SK-N-MC (cell line): ENCODE results near the gene LRIG1.
A peak's percentile ranks its signal among the peaks of the same experiment; 100 is the strongest.

ENCODE experiments used
- DNase-seq: peaks from one replicate; pipeline ENCODE4 v3.0.0-alpha.2; 2011; ENCODE audit warnings: low read depth, low spot score
- H3K27ac ChIP-seq: fragments of 200-600 bp; sonication (generic); 2 replicates; pipeline ENCODE4 v1.5.1; 2016; ENCODE audit warnings: mixed run types
- H3K36me3 ChIP-seq: fragments of 200-600 bp; sonication (generic); 2 replicates; pipeline ENCODE4 v1.6.1; 2017; ENCODE audit warnings: antibody characterized with exemption, low read length, mixed read lengths; ENCODE audit not compliant: insufficient read depth
- H3K4me3 ChIP-seq: fragments of 200-600 bp; sonication (generic); 2 replicates; pipeline ENCODE4 v1.5.1; 2016
- H3K9ac ChIP-seq: fragments of 200-600 bp; sonication (generic); 2 replicates; pipeline ENCODE4 v1.8.0; 2017; ENCODE audit warnings: mixed run types, mixed read lengths; ENCODE audit not compliant: insufficient read length
- H3K9me3 ChIP-seq: fragments of 200-600 bp; sonication (generic); 2 replicates; pipeline ENCODE4 v1.6.1; 2017; ENCODE audit warnings: low read depth, mild to moderate bottlenecking, antibody characterized with exemption, low read length, moderate library complexity, mixed read lengths
- EZH2 ChIP-seq: fragments of 200-600 bp; sonication (generic); IDR thresholded peaks from one replicate; pipeline ENCODE4 v1.6.1; 2017; ENCODE audit warnings: antibody characterized with exemption
- FOXP2 ChIP-seq: optimal IDR thresholded peaks from 2 replicates; pipeline ENCODE3; 2011; ENCODE audit warnings: mild to moderate bottlenecking, moderate library complexity; ENCODE audit not compliant: insufficient read depth; ENCODE audit errors: extremely low read length, control extremely low read depth
- POLR2AphosphoS5 ChIP-seq: IDR thresholded peaks from 2 replicates; pipeline ENCODE4 v1.6.1; 2012; ENCODE audit warnings: mild to moderate bottlenecking, low read depth, low read length, borderline replicate concordance

Gene LRIG1

DNA sequence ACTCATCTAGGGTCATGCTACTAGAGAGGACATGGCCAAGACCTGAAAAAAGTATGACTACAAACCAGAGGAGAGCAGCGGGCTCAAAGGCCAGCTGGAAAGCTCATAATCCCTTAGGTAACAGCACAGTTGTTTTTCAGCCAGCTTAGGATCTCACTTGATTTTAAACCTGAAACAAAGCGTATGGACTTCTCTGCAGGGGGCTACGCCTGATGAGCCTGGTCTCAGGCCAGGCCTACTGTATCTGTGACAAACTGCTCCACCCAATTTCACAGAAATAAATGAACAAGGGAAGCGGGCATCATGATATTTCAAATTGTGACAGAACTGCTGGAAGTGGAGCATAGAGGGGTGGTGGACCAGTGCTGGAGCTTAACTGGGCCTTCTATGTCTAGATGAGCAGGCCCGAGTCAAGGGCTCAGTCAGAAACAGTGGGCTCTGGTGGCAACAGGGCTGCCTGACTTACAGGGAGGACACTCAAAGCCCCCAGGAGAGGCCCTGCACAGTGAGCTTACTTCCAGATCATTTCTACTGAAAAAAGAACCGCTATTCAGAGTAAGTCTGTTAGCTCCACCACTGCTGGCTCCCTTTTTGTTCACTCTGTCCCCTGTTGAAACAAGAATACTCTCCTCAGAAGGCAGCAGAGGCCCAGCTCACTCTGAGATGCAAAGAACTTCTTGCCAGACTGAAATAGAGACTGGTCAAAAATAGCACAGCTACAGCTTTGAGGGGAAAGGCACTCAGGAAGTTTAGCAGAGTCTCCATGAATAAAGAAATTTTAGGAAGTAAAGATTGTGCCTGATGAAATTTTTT lies 47.0 kb downstream of the LRIG1 start:
- H3K27ac ChIP-seq, result no peak overlapping the region
- H3K36me3 ChIP-seq, result no peaks in the 10 kb centered on the region; the same call in 1 of the 2 replicates
- DNase-seq, result no peak

GRCh38 chr3:66452303-66453011 lies 48.4 kb downstream of the LRIG1 start:
- DNase-seq, result no peak
- H3K27ac ChIP-seq, result no peak overlapping the region
- TF ChIP-seq EZH2, result no peak
- no peak for TF ChIP-seq POLR2AphosphoS5
- TF ChIP-seq FOXP2, result no peak
- H3K4me3 ChIP-seq, result no peak overlapping the region
- H3K36me3 ChIP-seq, result no peaks in the 10 kb centered on the region; the same call in 1 of the 2 replicates
- no peaks in the 10 kb centered on the region for H3K9me3 ChIP-seq
- H3K9ac ChIP-seq, result no peak overlapping the region

More for the DNA sequence above, 47.0 kb downstream of the LRIG1 start:
- TF ChIP-seq EZH2 (no peak), POLR2AphosphoS5 (no peak), FOXP2 (no peak)
- Histone ChIP-seq H3K9ac (no peak overlapping the region), H3K4me3 (no peak overlapping the region), H3K9me3 (no peaks in the 10 kb centered on the region)

DNA sequence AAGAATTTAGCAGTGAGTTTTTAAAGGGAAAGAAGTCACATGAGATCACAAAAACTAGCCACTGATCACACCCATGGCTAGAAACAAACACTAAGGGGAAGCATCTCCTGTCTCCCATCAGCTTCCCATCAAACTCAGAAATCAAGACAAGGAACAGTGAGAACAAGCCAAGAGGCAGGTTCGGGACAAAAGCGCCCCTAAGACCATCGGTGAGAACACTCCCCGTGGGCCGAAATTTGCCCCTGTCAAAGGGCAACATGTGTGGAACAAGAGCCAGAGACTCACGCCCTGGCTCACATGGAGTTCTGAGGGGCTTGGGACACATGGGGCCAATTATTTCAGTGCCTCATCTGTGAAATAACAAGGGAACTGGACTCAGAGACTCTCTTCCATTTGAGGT lies 49.1 kb downstream of the LRIG1 start:
- H3K9me3 ChIP-seq, result no peaks in the 10 kb centered on the region
- H3K9ac ChIP-seq, result no peak overlapping the region
- no peak for DNase-seq
- TF ChIP-seq POLR2AphosphoS5, result no peak
- TF ChIP-seq EZH2, result no peak
- TF ChIP-seq FOXP2, result no peak
- no peak overlapping the region for H3K4me3 ChIP-seq
- no peak overlapping the region for H3K27ac ChIP-seq
- H3K36me3 ChIP-seq, result no peaks in the 10 kb centered on the region; the same call in 1 of the 2 replicates

DNA sequence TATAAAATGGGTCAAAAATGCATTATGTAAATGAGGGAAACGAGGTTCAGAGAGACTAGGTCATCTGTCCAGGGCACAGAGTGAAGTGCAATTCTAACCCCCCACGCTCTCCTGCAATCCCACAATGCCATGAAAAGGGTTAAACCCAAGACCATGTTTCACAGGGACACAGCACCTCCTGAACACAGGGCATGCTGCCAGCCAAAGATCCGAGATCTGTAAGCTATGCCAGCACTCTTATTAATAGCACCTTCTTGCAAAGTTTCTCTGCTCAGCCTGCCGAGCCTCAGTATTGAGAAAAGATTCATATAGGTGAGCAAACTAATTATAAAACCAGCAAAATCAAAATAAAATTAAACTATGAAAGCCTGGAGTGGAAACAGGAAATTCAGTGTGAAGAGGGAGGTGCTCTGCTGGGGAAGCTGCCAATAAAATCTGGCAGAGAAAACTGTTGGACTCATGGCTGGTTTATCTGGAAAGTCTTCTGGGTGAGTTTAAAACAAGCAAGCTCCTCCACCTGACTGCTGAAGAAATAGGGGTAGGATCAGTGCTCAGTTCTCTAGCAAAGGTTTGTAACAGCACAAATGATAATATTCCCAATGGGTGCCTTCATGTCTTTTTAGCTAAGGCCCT lies 50.3 kb downstream of the LRIG1 start:
- no peak for DNase-seq
- peak overlapping the region; percentile 57; the same call in 1 of the 2 replicates for H3K27ac ChIP-seq
- no peaks in the 10 kb centered on the region for H3K9me3 ChIP-seq
- no peaks in the 10 kb centered on the region; the same call in 1 of the 2 replicates for H3K36me3 ChIP-seq
- H3K9ac ChIP-seq, result no peak overlapping the region
- H3K4me3 ChIP-seq, result peak overlapping the region; percentile 42; the same call in 1 of the 2 replicates
- TF ChIP-seq POLR2AphosphoS5 (no peak), FOXP2 (no peak), EZH2 (no peak)

GRCh38 chr3:66449411-66449974 lies 51.3 kb downstream of the LRIG1 start:
- no peak for DNase-seq
- H3K9ac ChIP-seq, result no peak overlapping the region

DNA sequence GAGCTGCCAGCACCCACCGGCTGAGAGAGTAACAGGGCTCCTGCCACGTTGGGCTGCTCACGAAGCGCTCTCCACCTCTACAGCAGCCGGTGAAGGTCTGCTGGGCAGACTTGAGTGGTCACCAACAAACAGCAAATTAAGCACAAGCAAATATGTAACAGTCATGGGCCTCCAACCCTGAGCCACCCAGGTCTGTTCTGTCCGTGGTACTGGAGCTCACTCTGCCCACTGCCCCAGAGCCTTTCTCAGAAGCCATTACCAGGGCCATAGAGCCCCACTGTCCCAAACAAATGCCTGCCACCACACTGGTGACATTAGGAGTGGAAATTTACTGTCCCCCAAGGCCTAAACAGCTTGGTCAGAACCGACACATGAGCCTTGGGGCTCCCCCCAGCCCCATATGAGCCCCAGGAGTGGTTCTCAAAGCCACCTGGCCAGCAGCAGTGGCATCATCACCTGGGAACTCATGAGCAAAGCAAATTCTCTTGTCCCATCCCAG lies 56.6 kb downstream of the LRIG1 start:
- TF ChIP-seq POLR2AphosphoS5 (no peak), FOXP2 (no peak), EZH2 (no peak)
- no peak overlapping the region for H3K9ac ChIP-seq
- no peak overlapping the region for H3K4me3 ChIP-seq
- no peak overlapping the region for H3K27ac ChIP-seq
- no peak for DNase-seq
- no peaks in the 10 kb centered on the region for H3K9me3 ChIP-seq
- no peaks in the 10 kb centered on the region for H3K36me3 ChIP-seq

More at GRCh38 chr3:66449411-66449974, 51.3 kb downstream of the LRIG1 start:
- no peaks in the 10 kb centered on the region; the same call in 1 of the 2 replicates for H3K36me3 ChIP-seq
- H3K4me3 ChIP-seq, result no peak overlapping the region
- no peaks in the 10 kb centered on the region for H3K9me3 ChIP-seq
- no peak overlapping the region for H3K27ac ChIP-seq
- TF ChIP-seq POLR2AphosphoS5, result no peak
- TF ChIP-seq EZH2, result no peak
- TF ChIP-seq FOXP2, result no peak

DNA sequence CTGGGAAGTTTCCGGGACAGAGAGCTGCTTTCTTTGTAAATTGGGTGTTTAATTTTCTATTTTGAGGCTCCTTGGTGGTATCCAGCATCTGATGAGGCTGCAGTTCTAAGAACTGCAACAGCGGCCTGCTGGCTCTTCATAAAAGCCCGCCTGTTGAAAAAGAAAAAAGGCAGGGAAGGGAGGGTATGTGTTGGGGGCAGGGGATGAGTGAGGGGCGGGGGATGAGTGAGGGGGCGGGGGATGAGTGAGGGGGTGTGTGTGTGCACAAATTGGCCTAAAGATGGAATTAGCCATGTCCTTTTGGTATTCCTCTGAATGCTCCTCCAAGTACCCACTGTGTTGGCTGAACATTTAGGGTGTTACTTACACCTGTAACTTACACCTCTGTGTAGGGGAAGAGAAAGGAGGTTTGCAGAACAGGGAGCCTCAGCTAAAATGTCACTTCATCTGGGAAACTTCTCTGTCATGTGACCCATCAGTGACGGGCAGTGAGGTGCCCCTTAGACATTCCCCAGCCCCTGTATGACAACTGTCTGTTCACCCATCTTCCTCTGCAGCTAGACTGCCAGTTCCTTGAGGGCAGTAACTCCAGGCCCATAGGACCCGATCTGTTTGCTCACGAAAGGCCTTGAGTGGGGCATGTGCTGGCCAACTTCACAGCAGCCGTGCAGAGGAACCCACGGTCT lies 57.6 kb downstream of the LRIG1 start:
- Histone ChIP-seq H3K36me3 (no peaks in the 10 kb centered on the region), H3K27ac (peak overlapping the region; percentile 85), H3K9ac (peak overlapping the region; percentile 28), H3K9me3 (no peaks in the 10 kb centered on the region), H3K4me3 (peak overlapping the region; percentile 53)
- TF ChIP-seq FOXP2 (no peak), EZH2 (no peak), POLR2AphosphoS5 (no peak)
- no peak for DNase-seq
